IMR-90 (cell line): Measurements from ENCODE around the gene COL7A1. TPM values are rescaled to one million over a fixed set of nuclear protein-coding genes. Genes with fewer than 3 reads are reported as not detected.
A peak's percentile ranks its signal among the peaks of the same experiment; 100 is the strongest.

ENCODE experiments used
- ATAC-seq: fragments of 200-7000 bp; cut with Tn5 transposase; 2 replicates; pipeline ENCODE4 v1.9.1; 2020; ENCODE audit warnings: low read depth, mild to moderate bottlenecking, moderate library complexity
- BruUV-seq: library from RNA; stranded (reverse); fragments of 400-500 nt; replicated peaks from 2 replicates; lab custom pipeline; 2021; lab: Mats Ljungman, UMichigan
- CTCF ChIA-PET: fragments of 300-600 bp; formaldehyde crosslinking; extraction: SDS; loops from one replicate; lab custom pipeline; 2021; ENCODE audit warnings: antibody characterized with exemption; lab: Yijun Ruan, JAX
- POLR2A ChIA-PET: fragments of 300-600 bp; sonication (Branson Sonifier 250); formaldehyde crosslinking; loops from one replicate; lab custom pipeline; 2022; ENCODE audit warnings: antibody characterized with exemption; ENCODE audit not compliant: unreplicated experiment; lab: Charles Lee
- DNase-seq: peaks from one replicate; pipeline ENCODE4 v3.0.0; 2013
- H2AFZ ChIP-seq: replicated peaks from 2 replicates; pipeline ENCODE3; 2013; ENCODE audit warnings: low read length, mild to moderate bottlenecking; ENCODE audit not compliant: poor library complexity
- H2AK5ac ChIP-seq: 2 replicates; pipeline ENCODE4 v1.6.1; 2013; ENCODE audit warnings: low read depth, low read length, inconsistent platforms
- H2AK9ac ChIP-seq: replicated peaks from 2 replicates; pipeline ENCODE3; 2013; ENCODE audit warnings: mild to moderate bottlenecking, low read depth, low read length, moderate library complexity; ENCODE audit not compliant: poor library complexity
- H2BK120ac ChIP-seq: 2 replicates; pipeline ENCODE4 v1.6.1; 2013; ENCODE audit warnings: low read depth, low read length, inconsistent platforms
- H2BK15ac ChIP-seq: 3 replicates; pipeline ENCODE4 v1.6.1; 2013; ENCODE audit warnings: low read depth, low read length, inconsistent platforms
- H2BK20ac ChIP-seq: 2 replicates; pipeline ENCODE4 v1.6.1; 2013; ENCODE audit warnings: low read depth, mild to moderate bottlenecking, inconsistent platforms, low read length, moderate library complexity
- H2BK5ac ChIP-seq: 2 replicates; pipeline ENCODE4 v1.6.1; 2013; ENCODE audit warnings: mild to moderate bottlenecking, low read depth, low read length, inconsistent platforms; ENCODE audit not compliant: poor library complexity, severe bottlenecking
- H3K14ac ChIP-seq: replicated peaks from 2 replicates; pipeline ENCODE4 v1.6.1; 2013; ENCODE audit warnings: low read depth, low read length, inconsistent platforms
- H3K18ac ChIP-seq: 2 replicates; pipeline ENCODE4 v1.6.1; 2013; ENCODE audit warnings: low read depth, low read length, control low read depth
- H3K23ac ChIP-seq: 2 replicates; pipeline ENCODE4 v1.6.1; 2013; ENCODE audit warnings: low read depth, low read length, inconsistent platforms
- H3K27ac ChIP-seq: 2 replicates; pipeline ENCODE4 v1.5.1; 2013; ENCODE audit warnings: mild to moderate bottlenecking, control low read depth, low read length; ENCODE audit not compliant: insufficient read depth
- H3K27me3 ChIP-seq: 2 replicates; pipeline ENCODE4 v1.6.1; 2013; ENCODE audit warnings: low read length; ENCODE audit not compliant: control insufficient read depth, insufficient read depth
- H3K36me3 ChIP-seq: 2 replicates; pipeline ENCODE4 v1.6.1; 2013; ENCODE audit warnings: low read length, mixed read lengths; ENCODE audit not compliant: control insufficient read depth, insufficient read depth
- H3K4ac ChIP-seq: 2 replicates; pipeline ENCODE4 v1.6.1; 2013; ENCODE audit warnings: low read depth, low read length, inconsistent platforms
- H3K4me1 ChIP-seq: 2 replicates; pipeline ENCODE4 v1.6.1; 2013; ENCODE audit warnings: low read length, mixed read lengths; ENCODE audit not compliant: control insufficient read depth, insufficient read depth
- H3K4me2 ChIP-seq: 2 replicates; pipeline ENCODE4 v1.6.1; 2013; ENCODE audit warnings: low read depth, mild to moderate bottlenecking, control low read depth, low read length, moderate library complexity
- H3K4me3 ChIP-seq: 2 replicates; pipeline ENCODE4 v1.5.1; 2013; ENCODE audit warnings: low read depth, mild to moderate bottlenecking, control low read depth, low read length, moderate library complexity; ENCODE audit not compliant: insufficient read depth
- H3K56ac ChIP-seq: 2 replicates; pipeline ENCODE4 v1.6.1; 2013; ENCODE audit warnings: low read length, inconsistent platforms; ENCODE audit not compliant: insufficient read depth; ENCODE audit errors: extremely low read depth
- H3K79me1 ChIP-seq, 2 experiments: 2 replicates each; pipeline ENCODE4 v1.6.1; 2013; ENCODE audit warnings: low read length in 2 of 2, inconsistent platforms in 1 of 2, low read depth in 1 of 2
- H3K9ac ChIP-seq: 2 replicates; pipeline ENCODE4 v1.6.1; 2013; ENCODE audit warnings: low read depth, low read length, control low read depth
- H3K9me1 ChIP-seq: 2 replicates; pipeline ENCODE4 v1.6.1; 2013; ENCODE audit warnings: low read length, inconsistent platforms; ENCODE audit not compliant: insufficient read depth
- H3K9me3 ChIP-seq: 2 replicates; pipeline ENCODE4 v1.6.1; 2013; ENCODE audit warnings: low read length; ENCODE audit not compliant: control insufficient read depth, insufficient read depth
- H4K20me1 ChIP-seq: 2 replicates; pipeline ENCODE4 v1.6.1; 2013; ENCODE audit warnings: low read length, inconsistent platforms; ENCODE audit not compliant: insufficient read depth
- H4K5ac ChIP-seq: 2 replicates; pipeline ENCODE4 v1.6.1; 2013; ENCODE audit warnings: mild to moderate bottlenecking, low read depth, low read length, control low read depth
- H4K8ac ChIP-seq, 2 experiments: 2 replicates each; pipeline ENCODE4 v1.6.1; 2013; ENCODE audit warnings: low read depth in 2 of 2, low read length in 2 of 2, control low read depth in 1 of 2, inconsistent platforms in 1 of 2
- H4K91ac ChIP-seq: 2 replicates; pipeline ENCODE4 v1.6.1; 2013; ENCODE audit warnings: low read depth, low read length, inconsistent platforms; ENCODE audit not compliant: insufficient read depth
- BHLHE40 ChIP-seq: fragments of 150-350 bp; IDR thresholded peaks from 2 replicates; pipeline ENCODE4 v1.6.1; 2016; ENCODE audit warnings: mild to moderate bottlenecking, low read depth, low read length
- CEBPB ChIP-seq: IDR thresholded peaks from 2 replicates; pipeline ENCODE4 v1.6.1; 2012; ENCODE audit warnings: low read depth, low read length, improper control_type of control experiment
- CHD1 ChIP-seq: IDR thresholded peaks from 2 replicates; pipeline ENCODE4 v1.6.1; 2012; ENCODE audit warnings: low read depth, low read length, improper control_type of control experiment
- FOS ChIP-seq: fragments of 150-350 bp; IDR thresholded peaks from 2 replicates; pipeline ENCODE4 v1.6.1; 2016; ENCODE audit warnings: low read depth, low read length
- MAFK ChIP-seq: IDR thresholded peaks from 2 replicates; pipeline ENCODE4 v1.6.1; 2012; ENCODE audit warnings: low read depth, low read length, improper control_type of control experiment
- MXI1 ChIP-seq: IDR thresholded peaks from 2 replicates; pipeline ENCODE4 v1.6.1; 2012; ENCODE audit warnings: low read depth, mild to moderate bottlenecking, low read length, moderate library complexity, borderline replicate concordance
- NFE2L2 ChIP-seq: fragments of 150-350 bp; IDR thresholded peaks from 2 replicates; pipeline ENCODE4 v1.6.1; 2016; ENCODE audit warnings: low read depth, mild to moderate bottlenecking, low read length
- POLR2A ChIP-seq: IDR thresholded peaks from 2 replicates; pipeline ENCODE4 v1.6.1; 2012; ENCODE audit warnings: mild to moderate bottlenecking, low read depth, low read length
- RAD21 ChIP-seq: IDR thresholded peaks from 2 replicates; pipeline ENCODE4 v1.6.1; 2012; ENCODE audit warnings: low read length, improper control_type of control experiment
- RCOR1 ChIP-seq: IDR thresholded peaks from 2 replicates; pipeline ENCODE4 v1.6.1; 2012; ENCODE audit warnings: mild to moderate bottlenecking, low read length, improper control_type of control experiment; ENCODE audit not compliant: insufficient replicate concordance
- RFX5 ChIP-seq: IDR thresholded peaks from 2 replicates; pipeline ENCODE4 v1.8.0; 2012; ENCODE audit warnings: low read depth, mild to moderate bottlenecking, low read length, moderate library complexity
- SMC3 ChIP-seq: fragments of 150-350 bp; IDR thresholded peaks from 2 replicates; pipeline ENCODE4 v1.6.1; 2016; ENCODE audit warnings: low read depth, mild to moderate bottlenecking, antibody characterized with exemption, low read length, moderate library complexity
- WGBS, 2 experiments: methylation state at CpG; one replicate each; pipeline versions ENCODE4 v1.1.5 to v1.1.7; 2013; ENCODE audit warnings: missing lambda C conversion rate in 2 of 2; ENCODE audit not compliant: insufficient read length in 1 of 2; ENCODE audit errors: extremely low coverage in 2 of 2; 5-methylcytosine and 5-hydroxymethylcytosine counted together
- dilution Hi-C: fragments of 300-500 bp; cut with HindIII; formaldehyde crosslinking; loops from one replicate; pipeline ENCODE4 v1.14.3; 2018; ENCODE audit warnings: low sequenced_read_pairs; ENCODE audit not compliant: unreplicated experiment
- in situ Hi-C: fragments of 300-500 bp; cut with MboI; formaldehyde crosslinking; loops from 3 replicates; pipeline ENCODE4 v1.14.3; 2019; ENCODE audit warnings: low sequenced_read_pairs, inconsistent platforms, mixed read lengths
- intact Hi-C: fragments of 100-400 bp; cut with micrococcal nuclease; formaldehyde crosslinking; loops from 2 replicates; pipeline ENCODE4 v1.10.0; 2022
- polyA plus RNA-seq, 3 experiments: library from polyadenylated mRNA; depleted of rRNA; stranded (reverse); fragments of >200 nt; gene quantifications; 2 replicates each; pipeline ENCODE4 v1.2.3, GENCODE V29; 2012; ENCODE audit warnings: low replicate concordance in 1 of 3
- total RNA-seq: library from RNA; depleted of rRNA; stranded (reverse); fragments of >200 nt; gene quantifications from 2 replicates; pipeline ENCODE4 v1.2.3, GENCODE V29; 2012
- TF ChIP-seq, protein P1 (sequence below): conservative IDR thresholded peaks from 2 replicates; pipeline ENCODE4 v1.5.1; 2012; ENCODE audit warnings: mild to moderate bottlenecking, low read depth, low read length, improper control_type of control experiment
- TF ChIP-seq, protein P2 (sequence below): fragments of 150-350 bp; IDR thresholded peaks from 2 replicates; pipeline ENCODE4 v1.6.1; 2017; ENCODE audit warnings: mild to moderate bottlenecking, antibody characterized with exemption, low read length, low read depth
- TF ChIP-seq, protein P3 (sequence below): fragments of 150-350 bp; IDR thresholded peaks from 2 replicates; pipeline ENCODE4 v1.6.1; 2016; ENCODE audit warnings: low read depth, mild to moderate bottlenecking, low read length, moderate library complexity, borderline replicate concordance

COL7A1 gene
- total and polyA plus RNA-seq, 2 of the 4 experiments (the other 2 are of a cell fraction) = 4.1 to 20.3 TPM

DNA sequence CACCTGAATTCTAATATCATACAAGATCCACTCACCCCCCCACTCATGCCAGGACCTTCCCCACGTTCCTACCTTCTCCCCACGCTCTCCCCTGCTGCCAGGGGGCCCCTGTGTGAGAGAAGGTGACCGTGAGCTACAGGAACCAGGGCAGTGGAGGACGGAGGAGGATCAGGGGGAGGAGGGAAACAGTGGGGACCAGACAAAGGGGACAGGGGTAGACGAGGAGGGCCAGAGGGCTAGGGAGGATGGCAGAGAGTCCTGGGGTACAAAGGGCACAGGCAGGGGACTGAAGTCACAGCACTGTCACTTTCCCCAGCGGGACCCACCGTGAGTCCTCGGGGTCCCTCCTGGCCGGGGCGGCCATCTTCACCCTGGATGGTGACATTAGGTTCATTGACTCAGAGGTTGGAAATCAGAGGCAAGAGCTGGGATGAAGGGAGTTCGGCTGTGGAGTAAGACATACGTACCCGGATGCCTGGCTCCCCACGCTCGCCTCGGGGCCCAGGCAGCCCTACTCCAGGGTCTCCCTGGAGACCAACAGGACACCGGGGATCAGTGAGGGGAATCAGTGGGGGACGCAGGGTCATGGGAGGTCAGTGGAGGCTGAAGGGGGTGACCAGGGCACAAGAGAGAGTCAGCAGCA is 25.2 kb downstream of the COL7A1 start:
- H3K4me2 ChIP-seq = no peak overlapping the region
- H2BK120ac ChIP-seq = 0 out of 2 replicates have a peak overlapping the region, but pooled peaks have one; percentile 48
- peak overlapping the region; percentile 21 for H2AFZ ChIP-seq
- no peak overlapping the region for H2BK20ac ChIP-seq
- no peak overlapping the region for H3K14ac ChIP-seq
- H3K18ac ChIP-seq = no peak overlapping the region
- no peak overlapping the region for H3K23ac ChIP-seq
- TF ChIP-seq RFX5 (no peak), CHD1 (no peak), MAFK (no peak), NFE2L2 (no peak), SMC3 (no peak), RAD21 (no peak), POLR2A (no peak), BHLHE40 (no peak), MXI1 (no peak), FOS (no peak), CEBPB (no peak), RCOR1 (no peak)
- TF ChIP-seq, protein P1, sequence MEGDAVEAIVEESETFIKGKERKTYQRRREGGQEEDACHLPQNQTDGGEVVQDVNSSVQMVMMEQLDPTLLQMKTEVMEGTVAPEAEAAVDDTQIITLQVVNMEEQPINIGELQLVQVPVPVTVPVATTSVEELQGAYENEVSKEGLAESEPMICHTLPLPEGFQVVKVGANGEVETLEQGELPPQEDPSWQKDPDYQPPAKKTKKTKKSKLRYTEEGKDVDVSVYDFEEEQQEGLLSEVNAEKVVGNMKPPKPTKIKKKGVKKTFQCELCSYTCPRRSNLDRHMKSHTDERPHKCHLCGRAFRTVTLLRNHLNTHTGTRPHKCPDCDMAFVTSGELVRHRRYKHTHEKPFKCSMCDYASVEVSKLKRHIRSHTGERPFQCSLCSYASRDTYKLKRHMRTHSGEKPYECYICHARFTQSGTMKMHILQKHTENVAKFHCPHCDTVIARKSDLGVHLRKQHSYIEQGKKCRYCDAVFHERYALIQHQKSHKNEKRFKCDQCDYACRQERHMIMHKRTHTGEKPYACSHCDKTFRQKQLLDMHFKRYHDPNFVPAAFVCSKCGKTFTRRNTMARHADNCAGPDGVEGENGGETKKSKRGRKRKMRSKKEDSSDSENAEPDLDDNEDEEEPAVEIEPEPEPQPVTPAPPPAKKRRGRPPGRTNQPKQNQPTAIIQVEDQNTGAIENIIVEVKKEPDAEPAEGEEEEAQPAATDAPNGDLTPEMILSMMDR = no peak
- TF ChIP-seq, protein P2, sequence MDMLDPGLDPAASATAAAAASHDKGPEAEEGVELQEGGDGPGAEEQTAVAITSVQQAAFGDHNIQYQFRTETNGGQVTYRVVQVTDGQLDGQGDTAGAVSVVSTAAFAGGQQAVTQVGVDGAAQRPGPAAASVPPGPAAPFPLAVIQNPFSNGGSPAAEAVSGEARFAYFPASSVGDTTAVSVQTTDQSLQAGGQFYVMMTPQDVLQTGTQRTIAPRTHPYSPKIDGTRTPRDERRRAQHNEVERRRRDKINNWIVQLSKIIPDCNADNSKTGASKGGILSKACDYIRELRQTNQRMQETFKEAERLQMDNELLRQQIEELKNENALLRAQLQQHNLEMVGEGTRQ = no peak
- TF ChIP-seq, protein P3, sequence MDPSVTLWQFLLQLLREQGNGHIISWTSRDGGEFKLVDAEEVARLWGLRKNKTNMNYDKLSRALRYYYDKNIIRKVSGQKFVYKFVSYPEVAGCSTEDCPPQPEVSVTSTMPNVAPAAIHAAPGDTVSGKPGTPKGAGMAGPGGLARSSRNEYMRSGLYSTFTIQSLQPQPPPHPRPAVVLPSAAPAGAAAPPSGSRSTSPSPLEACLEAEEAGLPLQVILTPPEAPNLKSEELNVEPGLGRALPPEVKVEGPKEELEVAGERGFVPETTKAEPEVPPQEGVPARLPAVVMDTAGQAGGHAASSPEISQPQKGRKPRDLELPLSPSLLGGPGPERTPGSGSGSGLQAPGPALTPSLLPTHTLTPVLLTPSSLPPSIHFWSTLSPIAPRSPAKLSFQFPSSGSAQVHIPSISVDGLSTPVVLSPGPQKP = no peak
- no peak overlapping the region for H3K9ac ChIP-seq
- H3K4me3 ChIP-seq = no peak overlapping the region
- intact Hi-C loops (no loop called here), dilution Hi-C loops (no loop called here), in situ Hi-C loops (no loop called here)
- no peak overlapping the region for H4K5ac ChIP-seq
- no peak overlapping the region for H4K91ac ChIP-seq
- ChIA-PET CTCF (no interaction called here), POLR2A (no interaction called here)
- peaks cover 75% of the 10 kb centered on the region for H3K36me3 ChIP-seq
- no peaks in the 10 kb centered on the region for H3K27me3 ChIP-seq
- H3K56ac ChIP-seq = no peak overlapping the region
- H3K9me1 ChIP-seq = peaks cover 23% of the 10 kb centered on the region
- ATAC-seq (no peak), DNase-seq (no peak)
- H2AK5ac ChIP-seq = peak overlapping the region; percentile 39; the same call in 1 of the 2 replicates
- peaks cover 6% of the 10 kb centered on the region; the same call in 1 of the 2 replicates for H4K20me1 ChIP-seq
- H2BK5ac ChIP-seq = no peak overlapping the region
- no peak overlapping the region for H2AK9ac ChIP-seq
- H3K4me1 ChIP-seq = peaks cover 9% of the 10 kb centered on the region
- no peak overlapping the region for H3K27ac ChIP-seq
- no peak overlapping the region for H4K8ac ChIP-seq
- no peaks in the 10 kb centered on the region for H3K9me3 ChIP-seq
- H3K79me1 ChIP-seq = peaks cover 4 to 21% of the 10 kb centered on the region in 2 experiments; a peak in 2 of 4 replicates
- BruUV-seq = no TSS peak
- H2BK15ac ChIP-seq = no peak overlapping the region
- 97% methylated on average over 5 of the region's 18 CpGs; no CpG with 5 or more reads in 1 of the 2 experiments for WGBS, 2 experiments
- H3K4ac ChIP-seq = no peak overlapping the region
